ENCODE measurements around the gene PDZD2.
"Not testable (repeated sequence)": the region's sequence is repeated elsewhere in the genome, so short reads cannot be mapped to it uniquely, and the experiment has no call there.

PDZD2 gene

DNA sequence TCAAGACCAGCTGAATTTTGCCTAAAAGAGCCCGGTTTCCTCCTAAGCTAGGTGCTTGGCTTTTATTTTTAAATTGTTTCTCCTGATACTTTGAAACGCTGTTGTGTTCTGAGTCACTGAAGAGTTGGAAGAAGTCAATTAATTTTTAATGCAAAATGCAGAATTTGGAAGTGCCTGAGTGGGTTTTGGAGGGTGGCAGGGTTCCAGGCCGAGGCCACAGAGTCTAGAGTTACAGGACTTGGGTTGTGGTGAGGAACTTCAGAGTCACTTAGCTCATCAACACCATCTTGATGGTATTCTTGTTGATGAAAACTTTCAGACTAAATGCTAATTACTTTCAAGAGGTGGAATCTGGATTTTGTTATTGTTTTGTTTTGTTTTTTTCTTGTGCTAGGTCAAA, 130.6 kb downstream of the PDZD2 start:
- no peak for DNase-seq (ENCODE audit: low read depth in 2 of 2)

- DNase-seq (ENCODE audit: low read depth in 2 of 2): no peak
Observed at GRCh38 chr5:31770132-31770720, 131.3 kb downstream of the PDZD2 start.

DNA sequence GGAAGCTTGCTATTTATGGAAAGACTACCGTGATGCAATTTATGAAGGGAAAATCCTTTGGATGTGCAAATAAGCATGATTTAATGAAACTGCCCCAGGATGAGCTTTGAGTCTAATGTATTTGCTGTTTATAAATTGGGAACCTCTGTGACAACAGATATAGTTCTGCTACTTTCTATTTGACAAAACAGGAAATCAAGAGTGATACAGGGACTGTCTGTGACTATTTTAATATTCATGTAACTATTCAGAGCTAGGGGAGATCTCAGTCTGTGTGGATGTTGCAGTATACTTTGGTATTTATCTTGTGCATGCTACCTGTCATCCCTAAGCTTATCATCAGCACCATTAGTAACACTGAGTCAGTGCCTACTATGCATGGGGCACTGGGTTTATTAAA, 132.1 kb downstream of the PDZD2 start:
- DNase-seq (ENCODE audit: low read depth in 2 of 2): no peak

DNA sequence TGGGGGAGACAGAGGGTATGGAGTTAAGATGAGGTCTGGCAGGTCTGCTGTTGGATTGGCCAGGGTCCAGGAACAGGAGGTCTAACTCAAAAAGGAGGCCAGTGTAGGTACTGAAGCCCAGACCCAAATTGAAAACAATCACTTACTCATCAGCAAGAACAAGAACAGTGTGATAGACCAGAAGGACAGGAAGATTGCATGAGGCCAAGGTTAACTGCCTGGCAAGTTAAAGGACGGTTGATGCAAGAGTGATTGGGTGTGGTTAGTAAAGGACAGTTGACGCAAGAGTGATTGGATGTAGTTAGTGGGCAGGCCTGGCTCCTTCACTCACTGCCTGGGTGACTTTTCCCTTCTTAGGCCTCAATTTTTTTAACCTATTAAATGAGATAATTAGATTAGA, 132.6 kb downstream of the PDZD2 start:
- DNase-seq (ENCODE audit: low read depth in 2 of 2): no peak

DNA sequence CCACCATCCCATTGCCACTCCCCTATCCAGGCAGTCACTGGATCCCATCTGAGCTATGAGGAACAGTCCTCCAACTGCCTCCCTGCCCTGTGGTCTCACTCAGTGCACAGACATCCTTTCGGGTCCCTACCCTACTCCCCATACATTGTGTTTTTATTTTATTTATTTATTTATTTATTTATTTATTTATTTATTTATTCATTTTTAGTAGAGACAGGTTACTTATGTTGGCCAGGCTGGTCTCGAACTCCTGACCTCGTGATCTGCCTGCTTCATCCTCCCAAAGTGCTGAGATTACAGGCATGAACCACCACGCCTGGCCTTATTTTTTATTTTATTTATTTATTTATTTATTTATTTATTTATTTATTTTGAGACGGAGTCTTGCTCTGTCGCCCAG, 137.4 kb downstream of the PDZD2 start:
- not testable (repeated sequence) for DNase-seq (ENCODE audit: low read depth in 2 of 2)

GRCh38 chr5:31776976-31777651, 138.2 kb downstream of the PDZD2 start:
- no peak for DNase-seq (ENCODE audit: low read depth in 2 of 2)

DNA sequence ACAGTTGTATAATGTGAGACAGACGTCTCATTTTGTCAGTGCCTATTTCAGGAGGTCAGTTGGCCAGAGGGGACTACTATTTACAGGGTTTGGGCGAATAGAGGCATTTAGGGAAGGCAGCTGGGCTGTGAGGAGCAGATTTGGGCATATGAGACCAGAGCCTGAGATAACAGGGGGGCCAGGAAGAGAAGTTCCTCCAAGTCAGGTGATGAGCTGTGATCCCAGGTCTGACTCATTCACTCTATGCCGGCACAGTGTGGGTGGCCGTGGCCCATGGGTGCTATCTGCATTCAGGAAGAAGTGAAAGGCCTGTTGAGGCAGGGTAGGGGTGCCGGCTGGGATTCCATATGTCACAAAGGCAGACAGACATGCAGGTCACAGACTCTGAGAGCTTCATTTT, 142.8 kb downstream of the PDZD2 start:
- DNase-seq (ENCODE audit: low read depth in 2 of 2): no peak

DNA sequence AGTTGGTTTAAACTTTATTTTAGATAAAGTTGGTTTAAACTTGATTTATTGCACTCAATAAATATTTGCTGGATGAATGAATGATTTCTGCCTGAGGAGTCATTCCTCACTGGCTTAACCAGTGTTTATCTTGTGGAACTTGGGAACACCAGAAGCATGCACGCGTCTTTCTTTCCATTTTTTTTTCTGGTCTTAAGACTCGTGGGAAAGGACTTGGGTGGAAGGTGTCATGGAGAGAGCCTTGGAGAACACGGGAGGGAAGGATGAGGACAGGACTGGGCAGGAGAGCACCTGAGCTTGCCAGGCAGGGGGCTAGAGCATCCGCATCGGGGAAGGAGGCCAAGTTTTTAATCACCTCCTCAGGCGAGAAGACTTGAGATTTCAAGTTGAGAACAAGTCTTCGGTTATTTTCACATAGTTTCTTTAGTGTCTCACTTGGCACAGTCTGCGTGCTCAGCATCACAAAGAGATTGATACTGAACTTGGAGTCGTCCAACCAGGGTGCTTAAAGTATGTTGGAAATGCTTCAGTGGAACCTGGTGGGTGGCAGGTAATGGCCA, 144.2 kb downstream of the PDZD2 start:
- no peak for DNase-seq (ENCODE audit: low read depth in 2 of 2)

DNA sequence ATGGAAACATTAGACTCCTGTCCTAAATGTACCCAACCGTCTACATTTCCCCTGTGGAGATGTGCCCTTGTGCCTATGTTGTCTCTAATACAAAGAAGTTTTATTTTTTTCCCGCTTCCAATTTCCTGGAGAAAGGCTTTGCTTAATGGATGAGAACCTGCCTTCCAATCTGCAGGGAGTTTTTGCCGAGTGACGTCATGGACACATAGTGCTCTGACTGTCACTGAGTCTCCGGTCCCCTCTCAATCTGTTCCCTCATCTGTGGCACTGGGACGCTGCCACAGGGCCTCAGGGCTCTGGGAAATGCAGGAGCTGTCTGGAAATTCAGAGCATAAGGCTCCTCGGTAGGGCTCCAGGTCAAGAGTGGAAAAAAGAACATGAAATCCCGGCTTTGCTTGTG, 144.8 kb downstream of the PDZD2 start:
- DNase-seq (ENCODE audit: low read depth in 2 of 2): no peak

GRCh38 chr5:31786090-31786631, 147.2 kb downstream of the PDZD2 start:
- no peak for DNase-seq (ENCODE audit: low read depth in 2 of 2)

DNA sequence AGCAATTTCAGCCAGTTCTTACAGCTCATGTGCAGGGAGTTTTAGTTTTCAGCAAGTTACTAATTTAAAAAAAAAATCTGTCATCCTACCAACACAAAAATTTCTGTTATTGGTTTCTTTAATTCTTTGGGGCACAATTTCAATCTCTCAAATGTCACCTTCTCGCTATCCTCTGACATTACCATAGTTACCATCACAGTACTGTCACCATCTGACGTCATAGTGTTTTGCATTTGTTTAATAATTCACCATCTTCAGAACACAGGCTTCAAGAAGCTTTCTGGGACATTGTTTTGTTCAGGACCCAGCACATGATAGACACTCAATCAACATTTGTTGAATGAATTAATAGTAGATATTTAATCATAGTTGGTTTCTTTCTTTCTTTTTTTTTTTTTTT, 155.1 kb downstream of the PDZD2 start:
- no peak for DNase-seq (ENCODE audit: low read depth in 2 of 2)

- no peak for DNase-seq (ENCODE audit: low read depth in 2 of 2)
Observed at GRCh38 chr5:31798168-31798567, 159.2 kb downstream of the PDZD2 start.

DNA sequence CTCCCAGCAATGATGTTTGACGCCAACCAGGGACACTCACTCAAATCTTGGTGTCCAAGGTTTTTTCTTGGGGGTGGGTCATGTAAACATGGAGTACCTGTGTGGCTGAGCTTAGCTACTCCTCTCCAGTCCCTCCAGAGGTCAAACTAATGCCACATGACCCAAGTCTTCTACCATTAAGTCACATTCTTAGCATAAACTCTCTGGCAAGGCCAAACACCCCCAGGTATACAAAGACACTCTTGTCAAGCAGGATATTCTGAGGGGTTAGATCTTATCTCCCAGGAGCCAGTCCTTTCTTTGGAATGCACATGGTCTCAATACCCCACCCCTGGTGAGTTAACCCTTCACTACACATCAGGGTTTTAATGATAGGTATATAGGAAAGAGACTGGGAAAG, 161.4 kb downstream of the PDZD2 start:
- no peak for DNase-seq (ENCODE audit: low read depth in 2 of 2)

DNA sequence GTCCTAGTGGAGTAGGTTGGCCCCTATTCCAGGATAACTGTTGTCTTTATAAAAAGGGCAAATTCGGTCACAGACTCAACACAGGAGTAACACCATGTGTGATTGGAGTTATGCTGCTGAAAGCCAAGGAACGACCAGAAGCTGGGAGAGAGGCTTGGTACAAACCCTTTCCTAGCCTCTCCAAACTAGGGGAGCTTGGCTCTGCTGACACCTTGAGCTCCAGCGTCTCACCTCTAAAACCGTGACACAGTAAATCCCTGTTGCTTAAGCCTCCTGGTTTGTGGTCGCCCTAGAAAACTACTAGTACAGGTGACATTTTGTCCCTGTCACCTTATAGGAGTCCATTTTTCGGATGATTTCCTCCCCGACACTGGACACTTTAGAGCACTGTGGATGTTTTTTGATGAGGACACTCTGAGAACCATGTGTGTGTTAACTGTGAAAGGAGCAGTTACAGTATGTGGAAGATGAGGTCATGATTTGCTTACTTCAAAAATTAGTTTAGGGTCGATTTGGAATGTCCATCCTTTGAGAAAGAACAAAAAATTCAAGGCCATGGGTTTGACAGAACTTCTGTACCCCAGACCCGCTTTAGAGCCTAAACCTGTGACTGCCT, 167.0 kb downstream of the PDZD2 start:
- no peak for DNase-seq (ENCODE audit: low read depth in 2 of 2)

GRCh38 chr5:31806561-31806960, 167.6 kb downstream of the PDZD2 start:
- DNase-seq (ENCODE audit: low read depth in 2 of 2): no peak

- DNase-seq (ENCODE audit: low read depth in 2 of 2): no peak
Observed at GRCh38 chr5:31807789-31808540, 169.0 kb downstream of the PDZD2 start.

DNA sequence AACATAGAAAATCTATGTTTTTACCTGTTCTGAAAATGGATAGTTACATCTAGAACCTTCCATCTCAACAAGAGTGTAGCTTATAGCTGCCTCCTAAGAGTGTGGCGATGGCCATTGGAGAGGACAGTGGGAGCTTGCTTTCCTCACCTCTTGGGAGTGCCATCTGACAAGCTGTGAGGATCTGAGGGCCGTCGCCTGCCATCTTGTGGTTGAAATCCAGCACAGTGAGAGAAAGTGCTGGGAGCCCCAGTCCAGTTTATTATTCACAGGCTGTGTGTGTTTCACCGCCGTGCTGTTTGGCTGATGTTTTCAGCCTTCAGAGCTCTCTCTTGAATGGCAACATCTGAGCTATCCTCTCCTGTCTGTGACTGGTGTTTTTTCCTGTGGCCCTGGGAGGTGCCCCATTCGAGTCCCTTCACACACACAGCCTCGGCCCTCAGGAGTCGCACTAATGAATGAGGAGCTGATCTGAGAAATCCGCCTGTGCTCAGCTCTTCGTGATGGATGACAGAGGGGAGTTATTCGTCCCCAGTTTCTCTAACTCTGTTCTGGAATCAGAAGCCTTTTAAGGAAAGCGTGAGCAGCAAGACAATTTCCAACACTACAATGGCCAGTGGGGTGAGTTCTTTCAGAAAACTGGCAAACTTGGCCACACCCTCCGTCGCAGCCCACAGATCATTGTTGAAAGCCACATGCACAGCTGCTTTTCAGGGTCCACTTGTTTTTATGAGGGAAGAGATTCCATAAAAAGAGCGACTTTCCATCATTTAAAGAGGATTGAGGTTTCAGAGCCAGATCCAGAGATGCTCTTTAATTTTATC, 170.3 kb downstream of the PDZD2 start:
- no peak for DNase-seq (ENCODE audit: low read depth in 2 of 2)

GRCh38 chr5:31811210-31811609, 172.3 kb downstream of the PDZD2 start:
- no peak for DNase-seq (ENCODE audit: low read depth in 2 of 2)

DNA sequence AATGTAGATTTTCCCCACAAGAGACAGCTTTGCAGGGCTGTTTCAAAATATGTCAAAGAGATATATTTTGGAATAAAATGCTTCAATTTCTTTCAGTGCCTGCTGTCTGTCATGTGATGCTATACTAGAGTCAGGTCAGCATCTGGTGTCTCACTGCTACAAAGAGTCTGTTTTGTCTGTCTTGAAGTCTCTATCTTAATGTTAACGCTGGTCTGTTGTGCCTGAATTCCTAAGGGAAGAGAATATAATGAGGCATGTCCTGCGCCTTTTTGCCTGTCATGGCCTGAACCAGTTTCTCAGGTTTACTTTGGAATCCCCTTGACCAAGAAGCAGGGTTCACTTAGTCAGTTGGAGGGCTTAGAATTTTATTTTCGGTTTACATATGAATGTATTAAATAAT, 176.4 kb downstream of the PDZD2 start:
- no peak for DNase-seq (ENCODE audit: low read depth in 2 of 2)

GRCh38 chr5:31819926-31820516, 181.1 kb downstream of the PDZD2 start:
- no peak for DNase-seq (ENCODE audit: low read depth in 2 of 2)

DNA sequence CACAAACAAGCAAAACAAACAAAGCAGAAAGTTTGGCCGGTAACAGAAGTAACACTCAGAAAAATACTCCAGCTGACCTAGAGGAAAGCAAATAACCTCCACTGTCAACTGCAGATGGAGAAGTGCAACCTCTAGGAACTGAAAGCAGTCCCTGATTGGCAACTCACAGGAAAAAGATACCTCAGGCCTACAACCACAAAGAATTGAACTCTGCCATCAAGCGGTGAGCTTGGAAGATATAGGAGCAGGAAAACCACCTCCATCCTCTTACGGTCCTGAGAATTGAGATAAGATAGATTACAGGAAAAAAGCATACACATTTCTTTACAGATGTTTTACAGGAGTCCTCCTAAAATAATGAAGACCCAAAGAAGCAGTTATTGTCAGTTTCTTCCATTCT, 184.5 kb downstream of the PDZD2 start:
- DNase-seq (ENCODE audit: low read depth in 2 of 2): no peak
